ENCODE data around the gene GHR.

Gene GHR

DNA sequence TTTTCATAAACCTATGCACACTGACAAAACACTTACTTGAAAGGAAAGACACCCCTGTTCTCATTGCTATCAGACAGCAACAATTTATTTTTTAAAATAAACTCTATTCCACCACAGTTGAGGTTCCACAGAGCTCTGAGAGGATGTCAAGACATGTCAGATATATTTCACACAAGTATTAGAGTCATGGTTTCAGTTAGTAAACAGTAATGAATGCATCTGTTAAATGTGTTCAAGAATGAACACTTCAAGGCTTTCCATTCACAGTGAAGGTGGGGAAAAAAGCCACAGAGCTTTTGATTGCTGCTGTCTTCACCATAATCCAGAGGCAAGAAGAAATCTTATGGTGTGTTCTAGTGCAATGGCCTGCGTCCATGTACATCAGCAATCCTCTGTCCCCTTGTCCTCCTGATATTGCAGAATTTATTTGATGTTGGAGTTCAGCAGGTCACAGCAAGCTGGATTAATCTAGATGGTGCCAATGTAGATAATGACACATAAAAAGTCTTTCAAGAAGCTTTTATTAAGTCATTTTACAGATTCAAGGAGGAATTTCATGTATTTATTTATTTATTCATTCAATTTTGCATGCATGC, 146.8 kb downstream of the GHR start:
- H3K4me3 ChIP-seq (ENCODE audit: low read depth, low read length) = no peak overlapping the region
- POLR2A ChIA-PET = no interaction called here
- H3K27ac ChIP-seq (ENCODE audit: extremely low read depth, low read depth, low read length) = no peak overlapping the region
- H3K4me1 ChIP-seq (ENCODE audit: control insufficient read depth, insufficient read depth, low read length) = peaks cover 19% of the 10 kb centered on the region
- TF ChIP-seq TCF7L2 (IDR thresholded peaks at IDR 0.05; ENCODE audit: borderline replicate concordance, low read depth, low read length) (no peak), ZNF133 (tag by site-specific recombination; IDR thresholded peaks at IDR 0.05) (no peak), ZNF266 (tag by site-specific recombination; IDR thresholded peaks at IDR 0.05; ENCODE audit: low read depth) (no peak), ZNF623 (tag by site-specific recombination; IDR thresholded peaks at IDR 0.05) (no peak), ZSCAN23 (tag by site-specific recombination; IDR thresholded peaks at IDR 0.05) (no peak), ZNF558 (tag by site-specific recombination; IDR thresholded peaks at IDR 0.05) (no peak), ZNF16 (tag by site-specific recombination; IDR thresholded peaks at IDR 0.05; ENCODE audit: low read depth) (no peak), SCRT2 (tag by site-specific recombination; IDR thresholded peaks at IDR 0.05) (no peak), ZXDB (tag by site-specific recombination; IDR thresholded peaks at IDR 0.05) (no peak), ZNF571 (tag by site-specific recombination; IDR thresholded peaks at IDR 0.05) (no peak), ZNF335 (tag by site-specific recombination; conservative IDR thresholded peaks at IDR 0.05) (no peak)
- no peaks in the 10 kb centered on the region for H3K36me3 ChIP-seq (ENCODE audit: control insufficient read depth in 2 of 2, insufficient read depth in 1 of 2, low read length in 2 of 2)
- H3K9me3 ChIP-seq (ENCODE audit: control insufficient read depth, insufficient read depth, low read depth, low read length) = no peaks in the 10 kb centered on the region
- CTCF ChIA-PET = interaction anchor here (0.6 to 1.1 kb wide), 2 partner anchors 13 to 16 kb away, joined by 3 to 7 read pairs; no protein-coding TSS in a partner anchor

DNA sequence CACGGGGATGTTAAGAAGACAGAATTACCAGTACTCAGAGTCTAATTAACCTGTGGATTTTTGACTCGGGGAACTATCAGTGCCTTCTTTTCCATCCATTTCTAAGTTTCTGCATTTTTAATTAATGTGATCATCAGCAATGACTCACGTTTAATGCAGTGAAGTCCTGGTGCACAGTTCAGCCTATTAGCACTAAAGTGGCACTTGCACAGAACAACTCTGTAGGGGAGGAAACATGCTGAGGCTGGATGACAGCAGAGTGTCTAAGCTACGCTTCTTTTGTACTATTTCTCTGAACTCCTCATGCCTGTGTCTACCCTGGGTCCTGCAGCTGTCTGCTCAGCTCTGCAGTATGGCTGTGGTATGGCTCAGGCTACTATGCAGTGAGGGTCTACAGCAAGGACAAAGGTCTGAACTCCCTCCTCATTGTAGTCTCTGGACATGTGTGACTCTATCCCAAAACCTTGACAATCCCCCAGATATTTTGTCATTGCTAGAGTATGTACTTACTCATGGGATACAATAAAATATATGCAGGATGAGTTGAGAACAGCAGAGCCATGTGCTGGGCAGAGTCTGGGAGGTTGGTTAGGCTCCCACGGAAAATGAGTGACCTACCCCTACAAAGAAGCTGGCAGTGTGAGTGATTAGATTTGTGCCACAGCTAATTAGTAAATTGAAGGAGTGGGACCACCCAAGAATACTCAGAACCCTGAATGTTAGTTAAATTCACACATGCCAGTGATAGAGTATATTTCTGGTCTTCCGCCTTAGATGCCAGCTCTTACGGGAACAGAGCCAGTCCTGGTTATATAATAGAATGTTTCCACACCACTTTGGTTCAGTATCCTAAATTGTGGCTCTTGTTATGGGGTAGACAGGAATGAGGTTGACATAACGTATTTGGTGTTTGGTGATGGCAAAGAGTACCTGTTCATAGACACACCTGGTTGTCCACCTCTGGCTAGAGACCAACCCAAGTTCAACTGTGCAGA, 148.0 kb downstream of the GHR start:
- ChIA-PET CTCF (interaction anchor here (0.8 to 1.1 kb wide), 3 partner anchors 9 to 13 kb away, joined by 3 to 7 read pairs (median 4); no protein-coding TSS in a partner anchor), POLR2A (no interaction called here)
- no peaks in the 10 kb centered on the region for H3K36me3 ChIP-seq (ENCODE audit: control insufficient read depth in 2 of 2, insufficient read depth in 1 of 2, low read length in 2 of 2)

DNA sequence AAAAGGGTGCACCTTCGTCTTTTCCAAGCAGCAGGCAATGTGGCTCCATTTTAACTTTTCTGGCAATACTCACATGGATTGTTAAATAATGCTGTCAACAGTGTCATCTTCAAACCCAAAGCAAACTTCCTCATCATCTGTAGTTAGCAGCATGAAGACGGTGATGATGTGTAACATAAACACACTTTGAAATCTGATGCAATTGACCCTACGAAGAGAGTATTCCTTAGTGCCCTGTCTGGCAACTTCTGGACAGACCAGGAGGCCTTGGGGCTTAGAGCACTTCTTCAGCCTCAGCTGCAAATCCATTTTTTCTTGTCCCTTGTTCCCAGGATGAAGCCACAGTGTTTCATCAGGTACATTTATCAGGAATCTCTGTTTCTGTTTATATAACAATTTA, 149.1 kb downstream of the GHR start:
- TF ChIP-seq ZNF138 (tag by site-specific recombination; IDR thresholded peaks at IDR 0.05; ENCODE audit: borderline replicate concordance) = no peak
- TF ChIP-seq HOXD13 (CRISPR knock-in tag; IDR thresholded peaks at IDR 0.05; ENCODE audit: borderline replicate concordance) = no peak
- no peak for TF ChIP-seq ZNF626 (tag by site-specific recombination; IDR thresholded peaks at IDR 0.05)
- TF ChIP-seq ZNF530 (tag by site-specific recombination; IDR thresholded peaks at IDR 0.05; ENCODE audit: low read depth) = no peak
- TF ChIP-seq KLF9 (tag by site-specific recombination; IDR thresholded peaks at IDR 0.05; ENCODE audit: low read depth) = no peak
- TF ChIP-seq ZNF621 (tag by site-specific recombination; IDR thresholded peaks at IDR 0.05) = no peak
- TF ChIP-seq, protein P1, sequence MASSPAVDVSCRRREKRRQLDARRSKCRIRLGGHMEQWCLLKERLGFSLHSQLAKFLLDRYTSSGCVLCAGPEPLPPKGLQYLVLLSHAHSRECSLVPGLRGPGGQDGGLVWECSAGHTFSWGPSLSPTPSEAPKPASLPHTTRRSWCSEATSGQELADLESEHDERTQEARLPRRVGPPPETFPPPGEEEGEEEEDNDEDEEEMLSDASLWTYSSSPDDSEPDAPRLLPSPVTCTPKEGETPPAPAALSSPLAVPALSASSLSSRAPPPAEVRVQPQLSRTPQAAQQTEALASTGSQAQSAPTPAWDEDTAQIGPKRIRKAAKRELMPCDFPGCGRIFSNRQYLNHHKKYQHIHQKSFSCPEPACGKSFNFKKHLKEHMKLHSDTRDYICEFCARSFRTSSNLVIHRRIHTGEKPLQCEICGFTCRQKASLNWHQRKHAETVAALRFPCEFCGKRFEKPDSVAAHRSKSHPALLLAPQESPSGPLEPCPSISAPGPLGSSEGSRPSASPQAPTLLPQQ (tag by site-specific recombination; IDR thresholded peaks at IDR 0.05) = no peak
- no peak for TF ChIP-seq BCL11B (tag by site-specific recombination; IDR thresholded peaks at IDR 0.05; ENCODE audit: low read depth)
- TF ChIP-seq OVOL3 (tag by site-specific recombination; IDR thresholded peaks at IDR 0.05) = no peak
- TF ChIP-seq ZNF837 (tag by site-specific recombination; IDR thresholded peaks at IDR 0.05) = no peak
- TF ChIP-seq MEIS1 (CRISPR knock-in tag; IDR thresholded peaks at IDR 0.05; ENCODE audit: borderline replicate concordance) = no peak
- no peak for TF ChIP-seq ZEB2 (tag by site-specific recombination; IDR thresholded peaks at IDR 0.05)
- TF ChIP-seq, protein P2, sequence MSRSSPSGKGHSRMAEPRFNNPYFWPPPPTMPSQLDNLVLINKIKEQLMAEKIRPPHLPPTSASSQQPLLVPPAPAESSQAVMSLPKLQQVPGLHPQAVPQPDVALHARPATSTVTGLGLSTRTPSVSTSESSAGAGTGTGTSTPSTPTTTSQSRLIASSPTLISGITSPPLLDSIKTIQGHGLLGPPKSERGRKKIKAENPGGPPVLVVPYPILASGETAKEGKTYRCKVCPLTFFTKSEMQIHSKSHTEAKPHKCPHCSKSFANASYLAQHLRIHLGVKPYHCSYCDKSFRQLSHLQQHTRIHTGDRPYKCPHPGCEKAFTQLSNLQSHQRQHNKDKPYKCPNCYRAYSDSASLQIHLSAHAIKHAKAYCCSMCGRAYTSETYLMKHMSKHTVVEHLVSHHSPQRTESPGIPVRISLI (tag by site-specific recombination; IDR thresholded peaks at IDR 0.05) = no peak
- TF ChIP-seq, protein P3, sequence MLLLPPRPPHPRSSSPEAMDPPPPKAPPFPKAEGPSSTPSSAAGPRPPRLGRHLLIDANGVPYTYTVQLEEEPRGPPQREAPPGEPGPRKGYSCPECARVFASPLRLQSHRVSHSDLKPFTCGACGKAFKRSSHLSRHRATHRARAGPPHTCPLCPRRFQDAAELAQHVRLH (tag by site-specific recombination; IDR thresholded peaks at IDR 0.05) = no peak
- TF ChIP-seq ZFP69B (tag by site-specific recombination; IDR thresholded peaks at IDR 0.05) = no peak
- TF ChIP-seq HOXC10 (CRISPR knock-in tag; IDR thresholded peaks at IDR 0.05) = no peak
- Histone ChIP-seq H3K9me3 (ENCODE audit: control insufficient read depth, insufficient read depth, low read depth, low read length) (no peaks in the 10 kb centered on the region), H3K4me3 (ENCODE audit: low read depth, low read length) (no peak overlapping the region), H3K4me1 (ENCODE audit: control insufficient read depth, insufficient read depth, low read length) (peaks cover 3% of the 10 kb centered on the region), H3K27ac (ENCODE audit: extremely low read depth, low read depth, low read length) (no peak overlapping the region), H3K36me3 (ENCODE audit: control insufficient read depth in 2 of 2, insufficient read depth in 1 of 2, low read length in 2 of 2) (no peaks in the 10 kb centered on the region)
- POLR2A ChIA-PET = no interaction called here
- CTCF ChIA-PET = no interaction called here

More for the DNA sequence above, 148.0 kb downstream of the GHR start:
- no peak for TF ChIP-seq KLF1 (tag by site-specific recombination; IDR thresholded peaks at IDR 0.05)
- Histone ChIP-seq H3K9me3 (ENCODE audit: control insufficient read depth, insufficient read depth, low read depth, low read length) (no peaks in the 10 kb centered on the region), H3K4me3 (ENCODE audit: low read depth, low read length) (no peak overlapping the region), H3K4me1 (ENCODE audit: control insufficient read depth, insufficient read depth, low read length) (peaks cover 13% of the 10 kb centered on the region), H3K27ac (ENCODE audit: extremely low read depth, low read depth, low read length) (no peak overlapping the region)
